Aorta (tissue), 5 donors: ENCODE data around the gene GKN2. TPM values are rescaled to one million over a fixed set of nuclear protein-coding genes. Genes with fewer than 3 reads are reported as not detected.
"Not testable (repeated sequence)": the region's sequence is repeated elsewhere in the genome, so short reads cannot be mapped to it uniquely, and the experiment has no call there.

Experiments
- ATAC-seq: fragments of 200-7000 bp; cut with Tn5 transposase; one replicate; pipeline ENCODE4 v1.9.1; 2022; ENCODE audit warnings: moderate library complexity; ENCODE audit not compliant: low FRiP score
- DNase-seq, 2 donors: peaks; one replicate each; pipeline ENCODE4 v3.0.0-alpha.2; 2020
- H3K27ac ChIP-seq, 2 donors: one replicate each; pipeline ENCODE4 v1.5.1; 2013; ENCODE audit warnings: low read length in 2 of 2, mild to moderate bottlenecking in 2 of 2, moderate library complexity in 2 of 2, control low read depth in 1 of 2, inconsistent platforms in 1 of 2, low read depth in 1 of 2
- H3K27me3 ChIP-seq, 2 donors: one replicate each; pipeline ENCODE4 v1.6.1; 2013; ENCODE audit warnings: control low read depth in 1 of 2, low read length in 1 of 2, mild to moderate bottlenecking in 1 of 2, moderate library complexity in 1 of 2; ENCODE audit not compliant: insufficient read depth in 2 of 2, control insufficient read depth in 1 of 2
- H3K36me3 ChIP-seq, 2 donors: one replicate each; pipeline ENCODE4 v1.6.1; 2013; ENCODE audit warnings: control low read depth in 1 of 2, low read length in 1 of 2, mild to moderate bottlenecking in 1 of 2; ENCODE audit not compliant: insufficient read depth in 2 of 2, control insufficient read depth in 1 of 2
- H3K4me1 ChIP-seq, 2 donors: one replicate each; pipeline ENCODE4 v1.6.1; 2013; ENCODE audit warnings: low read length in 2 of 2, control low read depth in 1 of 2, mild to moderate bottlenecking in 1 of 2, moderate library complexity in 1 of 2; ENCODE audit not compliant: insufficient read depth in 2 of 2, control insufficient read depth in 1 of 2
- H3K4me3 ChIP-seq, 2 donors: one replicate each; pipeline ENCODE4 v1.5.1; 2013; ENCODE audit warnings: low read length in 2 of 2, control low read depth in 1 of 2, mild to moderate bottlenecking in 1 of 2
- H3K9me3 ChIP-seq: one replicate; pipeline ENCODE4 v1.6.1; 2013; ENCODE audit warnings: mild to moderate bottlenecking, low read length; ENCODE audit not compliant: control insufficient read depth
- WGBS, 2 donors: extraction: QIAGEN DNeasy Blood & Tissue Kit; methylation state at CpG; one replicate each; pipeline ENCODE4 v1.1.7; 2013; 5-methylcytosine and 5-hydroxymethylcytosine counted together
- intact Hi-C, 2 donors: fragments of 100-400 bp; cut with DNase I; formaldehyde crosslinking; loops; one replicate each; pipeline versions ENCODE4 v1.14.2 to v1.15.0; 2022
- polyA plus RNA-seq, 2 donors: library from polyadenylated mRNA; stranded (reverse); fragments of 200-250 nt; gene quantifications; one replicate each; pipeline ENCODE4 v1.2.3, GENCODE V29; 2013
- total RNA-seq, 2 donors: library from RNA; stranded (reverse); fragmentation: NEBNext Ultra II Directional; extraction: Animal tissue kit (Norgen Biotek cat#: 25700); gene quantifications; one replicate each; pipeline ENCODE4 v1.2.1, GENCODE V29; 2021
- donor health status: healthy with polysubstance abuse.
- donor health status: Bipolar disorder and iron deficiency.
- donor health status: DM: no; HTN: no; CAD: no.
- donor health status: DM: no; HTN: no; CAD: no.
- donor health status: DM: yes; HTN: yes; CAD: no.

The GKN2 gene
- total and polyA plus RNA-seq, 4 donors = 1.5 to 1.9 TPM; not detected in 2

GRCh38 chr2:68901561-68901960, 51.1 kb downstream of the GKN2 start:
- H3K4me3 ChIP-seq = no peak overlapping the region
- no peaks in the 10 kb centered on the region for H3K4me1 ChIP-seq
- H3K27ac ChIP-seq = no peak overlapping the region
- H3K36me3 ChIP-seq = no peaks in the 10 kb centered on the region
- H3K27me3 ChIP-seq = peaks cover 0 to 1% of the 10 kb centered on the region in 2 donors
- intact Hi-C loops = no loop called here
- DNase-seq (no peak), ATAC-seq (no peak)
- 86 to 87% methylated on average over 1 of the region's 1 CpG for whole genome bisulfite sequencing, 2 donors
- peaks cover 5% of the 10 kb centered on the region for H3K9me3 ChIP-seq

- Histone ChIP-seq H3K9me3 (peaks cover 5% of the 10 kb centered on the region), H3K4me3 (no peak overlapping the region), H3K27me3 (peaks cover 0 to 1% of the 10 kb centered on the region in 2 donors), H3K27ac (no peak overlapping the region), H3K4me1 (no peaks in the 10 kb centered on the region), H3K36me3 (no peaks in the 10 kb centered on the region)
- intact Hi-C loops = no loop called here
- DNase-seq = no peak
- no peak for ATAC-seq
- 81% methylated on average over 4 of the region's 4 CpGs for WGBS, 2 donors
Observed at GRCh38 chr2:68901199-68901514, 51.5 kb downstream of the GKN2 start.

- Histone ChIP-seq H3K4me3 (no peak overlapping the region), H3K27me3 (peaks cover 0 to 1% of the 10 kb centered on the region in 2 donors), H3K27ac (no peak overlapping the region), H3K9me3 (peaks cover 5% of the 10 kb centered on the region), H3K4me1 (no peaks in the 10 kb centered on the region), H3K36me3 (no peaks in the 10 kb centered on the region)
- WGBS, 2 donors = 92% methylated on average over 5 of the region's 5 CpGs
- ATAC-seq (no peak), DNase-seq (no peak)
- intact Hi-C loops = no loop called here
Observed at GRCh38 chr2:68900496-68901198, 52.0 kb downstream of the GKN2 start.

- H3K27ac ChIP-seq, H3K36me3 ChIP-seq, H3K9me3 ChIP-seq, DNase-seq, ATAC-seq, H3K4me1 ChIP-seq, intact Hi-C loops, H3K4me3 ChIP-seq, H3K27me3 ChIP-seq: not testable (repeated sequence)
- 95 to 97% methylated on average over 6 of the region's 6 CpGs for WGBS, 2 donors
Observed at GRCh38 chr2:68895981-68896380, 56.7 kb downstream of the GKN2 start.

Other genes starting within 250 kb of the GKN2 start
- 10 to 100 TPM in 1 of 2 donors, 1 to 10 TPM in 1; 6.8 to 21.1 TPM for gene ARHGAP25, start 218.1 kb downstream of the GKN2 start, total RNA-seq
- 1 to 10 TPM; 2.6 to 6.0 TPM for gene ARHGAP25, start 218.1 kb downstream of the GKN2 start, polyA plus RNA-seq
- gene BMP10, start 81.5 kb downstream of the GKN2 start, total RNA-seq = not detected
- gene BMP10, start 81.5 kb downstream of the GKN2 start, polyA plus RNA-seq = not detected
- gene GKN1, start 21.7 kb upstream of the GKN2 start, total RNA-seq = not detected
- gene GKN1, start 21.7 kb upstream of the GKN2 start, polyA plus RNA-seq = 1 to 10 TPM; 2.3 to 5.1 TPM
- 100 to 1,000 TPM; 181 to 358 TPM for gene ANTXR1, start 60.3 kb upstream of the GKN2 start, total RNA-seq
- 100 to 1,000 TPM; 136 to 139 TPM for gene ANTXR1, start 60.3 kb upstream of the GKN2 start, polyA plus RNA-seq